ENCODE data around the gene SLF1. TPM values are rescaled to one million over a fixed set of nuclear protein-coding genes. Genes with fewer than 3 reads are reported as not detected.

The SLF1 gene
- polyA plus RNA-seq, 1 of the 3 experiments (the other 2 are of a cell fraction), result 5.5 TPM

DNA sequence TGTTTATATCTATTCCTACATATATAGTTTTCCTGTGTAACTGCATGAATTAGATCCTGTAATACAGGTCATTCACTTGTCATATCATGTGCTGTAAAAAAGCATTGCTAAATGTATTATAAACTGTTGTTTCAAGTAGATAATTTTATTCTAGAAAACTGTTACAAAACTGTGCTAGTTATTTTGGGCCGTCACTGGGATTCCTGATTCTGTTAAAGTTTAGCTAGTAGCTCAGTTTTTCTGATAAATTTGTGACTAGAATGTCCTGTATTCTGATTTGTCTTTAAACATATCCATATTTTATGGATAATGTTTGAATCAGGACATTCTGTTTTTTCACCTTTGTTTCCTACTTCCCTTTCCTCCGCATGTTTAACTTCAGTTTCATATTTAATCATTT lies 5.4 kb downstream of the SLF1 start:
- Histone ChIP-seq H2AFZ (ENCODE audit: low read depth) (no peak overlapping the region), H3K27me3 (ENCODE audit: insufficient read depth) (no peaks in the 10 kb centered on the region), H3K4me2 (no peak overlapping the region), H3K36me3 (replicated peaks in 1 of 2; ENCODE audit: control insufficient read depth in 1 of 2, insufficient read depth in 2 of 2, low read length in 1 of 2) (peaks cover 2 to 4% of the 10 kb centered on the region in 2 experiments), H3K9me3 (no peaks in the 10 kb centered on the region), H3F3A (replicated peaks; ENCODE audit: insufficient read depth) (no peaks in the 10 kb centered on the region), H3K27ac (ENCODE audit: low read depth in 2 of 2, low read length in 1 of 2) (no peak overlapping the region; a peak in 1 of 4 replicates), H3K9me2 (no peaks in the 10 kb centered on the region), H3K79me2 (ENCODE audit: insufficient read depth) (peaks cover 90% of the 10 kb centered on the region), H3K9ac (no peak overlapping the region), H3K4me3 (ENCODE audit: low read depth in 2 of 2, low read length in 1 of 2) (no peak overlapping the region), H4K20me1 (ENCODE audit: insufficient read depth) (no peaks in the 10 kb centered on the region), H3K4me1 (ENCODE audit: control insufficient read depth in 1 of 2, insufficient read depth in 2 of 2, low read depth in 1 of 2, low read length in 1 of 2) (peaks cover 4 to 5% of the 10 kb centered on the region in 2 experiments; a peak in 3 of 4 replicates)
- POLR2A ChIA-PET, result no interaction called here
- DNase-seq, result no peak
- CTCF ChIA-PET, result no interaction called here
- TF ChIP-seq, protein P1, sequence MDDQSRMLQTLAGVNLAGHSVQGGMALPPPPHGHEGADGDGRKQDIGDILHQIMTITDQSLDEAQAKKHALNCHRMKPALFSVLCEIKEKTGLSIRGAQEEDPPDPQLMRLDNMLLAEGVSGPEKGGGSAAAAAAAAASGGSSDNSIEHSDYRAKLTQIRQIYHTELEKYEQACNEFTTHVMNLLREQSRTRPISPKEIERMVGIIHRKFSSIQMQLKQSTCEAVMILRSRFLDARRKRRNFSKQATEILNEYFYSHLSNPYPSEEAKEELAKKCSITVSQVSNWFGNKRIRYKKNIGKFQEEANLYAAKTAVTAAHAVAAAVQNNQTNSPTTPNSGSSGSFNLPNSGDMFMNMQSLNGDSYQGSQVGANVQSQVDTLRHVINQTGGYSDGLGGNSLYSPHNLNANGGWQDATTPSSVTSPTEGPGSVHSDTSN (IDR thresholded peaks at IDR 0.05), result no peak
- no peak for TF ChIP-seq NRF1 (IDR thresholded peaks at IDR 0.05; ENCODE audit: low read depth, low read length)
- TF ChIP-seq, protein P2, sequence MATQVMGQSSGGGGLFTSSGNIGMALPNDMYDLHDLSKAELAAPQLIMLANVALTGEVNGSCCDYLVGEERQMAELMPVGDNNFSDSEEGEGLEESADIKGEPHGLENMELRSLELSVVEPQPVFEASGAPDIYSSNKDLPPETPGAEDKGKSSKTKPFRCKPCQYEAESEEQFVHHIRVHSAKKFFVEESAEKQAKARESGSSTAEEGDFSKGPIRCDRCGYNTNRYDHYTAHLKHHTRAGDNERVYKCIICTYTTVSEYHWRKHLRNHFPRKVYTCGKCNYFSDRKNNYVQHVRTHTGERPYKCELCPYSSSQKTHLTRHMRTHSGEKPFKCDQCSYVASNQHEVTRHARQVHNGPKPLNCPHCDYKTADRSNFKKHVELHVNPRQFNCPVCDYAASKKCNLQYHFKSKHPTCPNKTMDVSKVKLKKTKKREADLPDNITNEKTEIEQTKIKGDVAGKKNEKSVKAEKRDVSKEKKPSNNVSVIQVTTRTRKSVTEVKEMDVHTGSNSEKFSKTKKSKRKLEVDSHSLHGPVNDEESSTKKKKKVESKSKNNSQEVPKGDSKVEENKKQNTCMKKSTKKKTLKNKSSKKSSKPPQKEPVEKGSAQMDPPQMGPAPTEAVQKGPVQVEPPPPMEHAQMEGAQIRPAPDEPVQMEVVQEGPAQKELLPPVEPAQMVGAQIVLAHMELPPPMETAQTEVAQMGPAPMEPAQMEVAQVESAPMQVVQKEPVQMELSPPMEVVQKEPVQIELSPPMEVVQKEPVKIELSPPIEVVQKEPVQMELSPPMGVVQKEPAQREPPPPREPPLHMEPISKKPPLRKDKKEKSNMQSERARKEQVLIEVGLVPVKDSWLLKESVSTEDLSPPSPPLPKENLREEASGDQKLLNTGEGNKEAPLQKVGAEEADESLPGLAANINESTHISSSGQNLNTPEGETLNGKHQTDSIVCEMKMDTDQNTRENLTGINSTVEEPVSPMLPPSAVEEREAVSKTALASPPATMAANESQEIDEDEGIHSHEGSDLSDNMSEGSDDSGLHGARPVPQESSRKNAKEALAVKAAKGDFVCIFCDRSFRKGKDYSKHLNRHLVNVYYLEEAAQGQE (IDR thresholded peaks at IDR 0.05; ENCODE audit: low read depth, low read length), result no peak
- TF ChIP-seq FOXJ3 (CRISPR knock-in tag; IDR thresholded peaks at IDR 0.05), result no peak
- TF ChIP-seq, protein P3, sequence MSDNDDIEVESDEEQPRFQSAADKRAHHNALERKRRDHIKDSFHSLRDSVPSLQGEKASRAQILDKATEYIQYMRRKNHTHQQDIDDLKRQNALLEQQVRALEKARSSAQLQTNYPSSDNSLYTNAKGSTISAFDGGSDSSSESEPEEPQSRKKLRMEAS (IDR thresholded peaks at IDR 0.05; ENCODE audit: low read depth), result no peak
- no peak for TF ChIP-seq YY1 (IDR thresholded peaks at IDR 0.05; ENCODE audit: low read depth)
- TF ChIP-seq MEF2A (IDR thresholded peaks at IDR 0.05; ENCODE audit: borderline replicate concordance, low read depth), result no peak
- no peak for TF ChIP-seq ELF1 (IDR thresholded peaks at IDR 0.05)
- TF ChIP-seq FOSL2 (IDR thresholded peaks at IDR 0.05; ENCODE audit: borderline replicate concordance, low read depth), result no peak
- no peak for TF ChIP-seq EP300 (IDR thresholded peaks at IDR 0.05; ENCODE audit: borderline replicate concordance in 1 of 2, low read depth in 1 of 2, low read length in 1 of 2)
- TF ChIP-seq, protein P4, sequence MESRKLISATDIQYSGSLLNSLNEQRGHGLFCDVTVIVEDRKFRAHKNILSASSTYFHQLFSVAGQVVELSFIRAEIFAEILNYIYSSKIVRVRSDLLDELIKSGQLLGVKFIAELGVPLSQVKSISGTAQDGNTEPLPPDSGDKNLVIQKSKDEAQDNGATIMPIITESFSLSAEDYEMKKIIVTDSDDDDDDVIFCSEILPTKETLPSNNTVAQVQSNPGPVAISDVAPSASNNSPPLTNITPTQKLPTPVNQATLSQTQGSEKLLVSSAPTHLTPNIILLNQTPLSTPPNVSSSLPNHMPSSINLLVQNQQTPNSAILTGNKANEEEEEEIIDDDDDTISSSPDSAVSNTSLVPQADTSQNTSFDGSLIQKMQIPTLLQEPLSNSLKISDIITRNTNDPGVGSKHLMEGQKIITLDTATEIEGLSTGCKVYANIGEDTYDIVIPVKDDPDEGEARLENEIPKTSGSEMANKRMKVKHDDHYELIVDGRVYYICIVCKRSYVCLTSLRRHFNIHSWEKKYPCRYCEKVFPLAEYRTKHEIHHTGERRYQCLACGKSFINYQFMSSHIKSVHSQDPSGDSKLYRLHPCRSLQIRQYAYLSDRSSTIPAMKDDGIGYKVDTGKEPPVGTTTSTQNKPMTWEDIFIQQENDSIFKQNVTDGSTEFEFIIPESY (IDR thresholded peaks at IDR 0.05; ENCODE audit: borderline replicate concordance, low read depth), result no peak
- TF ChIP-seq NFIC (IDR thresholded peaks at IDR 0.05; ENCODE audit: borderline replicate concordance), result no peak
- no peak for TF ChIP-seq SIN3A (IDR thresholded peaks at IDR 0.05; ENCODE audit: borderline replicate concordance, low read depth, low read length)
- TF ChIP-seq TAF1 (IDR thresholded peaks at IDR 0.05; ENCODE audit: borderline replicate concordance, low read depth, low read length), result no peak
- TF ChIP-seq, protein P5, sequence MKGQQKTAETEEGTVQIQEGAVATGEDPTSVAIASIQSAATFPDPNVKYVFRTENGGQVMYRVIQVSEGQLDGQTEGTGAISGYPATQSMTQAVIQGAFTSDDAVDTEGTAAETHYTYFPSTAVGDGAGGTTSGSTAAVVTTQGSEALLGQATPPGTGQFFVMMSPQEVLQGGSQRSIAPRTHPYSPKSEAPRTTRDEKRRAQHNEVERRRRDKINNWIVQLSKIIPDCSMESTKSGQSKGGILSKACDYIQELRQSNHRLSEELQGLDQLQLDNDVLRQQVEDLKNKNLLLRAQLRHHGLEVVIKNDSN (IDR thresholded peaks at IDR 0.05; ENCODE audit: borderline replicate concordance, low read depth), result no peak
- no peak for TF ChIP-seq RCOR1 (IDR thresholded peaks at IDR 0.05; ENCODE audit: low read length)
- TF ChIP-seq MXI1 (IDR thresholded peaks at IDR 0.05; ENCODE audit: low read depth, low read length), result no peak
- no peak for TF ChIP-seq RXRA (IDR thresholded peaks at IDR 0.05; ENCODE audit: borderline replicate concordance, low read depth)
- WGBS (ENCODE audit: low lambda C conversion rate), result 96% methylated on average over 2 of the region's 2 CpGs

Measured in SK-N-SH (cell line).